Stimulated activated naive CD4-positive, alpha-beta T cell treated with Interleukin-2 at 50 U/mL for 16 hours (primary cell): ENCODE data around the gene AP4B1.

Source experiments
- DNase-seq: peaks from one replicate; lab custom pipeline; 2025; lab: John Stamatoyannopoulos, UW

Gene AP4B1

DNA sequence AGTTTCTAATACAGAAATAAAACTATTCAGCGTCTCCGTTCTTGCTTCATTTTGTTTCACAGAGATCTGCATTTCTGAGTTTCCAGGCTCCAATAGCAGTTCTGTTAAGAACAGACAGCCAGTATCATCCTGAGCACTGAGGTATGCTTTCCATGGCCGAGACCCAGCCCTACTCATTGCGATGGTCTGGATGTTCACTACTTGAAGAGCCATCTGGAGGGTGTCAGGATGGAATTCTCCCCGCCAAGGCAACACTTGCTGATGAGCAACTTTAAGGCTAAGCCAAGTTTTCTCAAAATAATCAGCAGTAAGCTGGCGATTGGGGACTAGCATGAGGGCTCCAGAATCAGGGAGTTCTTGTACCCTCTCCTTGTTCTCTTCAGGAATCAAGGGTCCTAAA, 9.5 kb downstream of the AP4B1 start:
- no peak for DNase-seq

DNA sequence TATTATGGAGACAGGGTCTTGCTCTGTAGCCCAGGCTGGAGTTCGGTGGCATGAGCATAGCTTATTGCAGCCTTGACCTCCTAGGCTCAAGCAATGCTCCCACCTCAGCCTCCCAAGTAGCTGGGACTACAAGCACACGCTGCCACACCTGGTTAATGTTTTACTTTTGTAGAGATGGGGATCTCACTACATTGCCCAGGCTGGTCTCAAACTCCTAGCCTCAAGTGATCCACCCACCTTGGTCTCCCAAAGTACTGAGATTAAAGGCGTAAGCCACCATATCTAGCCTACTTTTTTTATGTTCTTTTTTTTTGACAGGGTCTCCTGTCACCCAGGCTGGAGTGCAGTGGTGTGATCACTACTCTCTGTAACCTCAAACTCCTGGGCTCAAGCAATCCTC, 11.3 kb downstream of the AP4B1 start:
- no peak for DNase-seq

DNA sequence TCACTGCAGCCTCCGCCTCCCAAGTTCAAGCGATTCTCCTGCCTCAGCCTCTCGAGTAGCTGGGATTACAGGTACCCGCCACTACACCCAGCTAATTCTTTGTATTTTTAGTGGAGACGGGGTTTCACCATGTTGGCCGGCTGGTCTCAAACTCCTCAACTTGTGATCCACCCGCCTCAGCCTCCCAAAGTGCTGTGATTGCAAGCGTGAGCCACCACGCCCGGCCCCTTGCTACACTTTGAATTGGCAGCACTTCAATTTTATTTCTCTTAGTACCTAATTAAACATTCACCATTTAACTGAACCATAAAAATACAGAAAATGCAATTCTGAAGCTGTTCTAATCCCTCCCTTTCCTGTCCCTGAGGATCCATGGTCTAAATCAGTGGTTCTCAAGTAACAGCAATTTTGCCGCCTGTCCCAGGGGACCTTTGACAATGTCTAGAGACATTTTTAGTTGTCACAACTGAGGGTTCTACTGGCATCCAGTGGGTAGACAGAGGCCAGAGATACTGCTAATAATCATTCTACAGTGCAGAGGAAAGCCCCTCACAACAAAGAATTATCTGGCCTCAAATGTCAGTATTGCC, 12.9 kb downstream of the AP4B1 start:
- DNase-seq, result no peak

DNA sequence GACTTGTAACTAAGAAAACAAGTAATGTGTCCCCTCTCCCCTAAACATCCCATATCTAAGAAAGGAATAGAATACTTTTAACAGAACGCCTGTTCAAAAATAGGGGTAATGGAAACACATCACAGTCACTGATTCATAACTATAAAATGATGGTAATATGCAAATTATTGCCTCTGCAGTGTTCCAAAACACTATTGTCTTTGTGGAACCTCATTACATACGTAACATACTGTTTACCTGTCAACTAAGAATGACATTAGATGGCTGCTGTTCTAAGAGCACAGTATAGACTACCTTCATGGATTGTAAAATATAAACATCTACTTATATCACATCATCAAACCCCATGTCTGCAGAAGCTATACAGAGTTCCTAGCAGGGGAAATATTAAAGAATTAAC, 13.8 kb downstream of the AP4B1 start:
- DNase-seq, result no peak

DNA sequence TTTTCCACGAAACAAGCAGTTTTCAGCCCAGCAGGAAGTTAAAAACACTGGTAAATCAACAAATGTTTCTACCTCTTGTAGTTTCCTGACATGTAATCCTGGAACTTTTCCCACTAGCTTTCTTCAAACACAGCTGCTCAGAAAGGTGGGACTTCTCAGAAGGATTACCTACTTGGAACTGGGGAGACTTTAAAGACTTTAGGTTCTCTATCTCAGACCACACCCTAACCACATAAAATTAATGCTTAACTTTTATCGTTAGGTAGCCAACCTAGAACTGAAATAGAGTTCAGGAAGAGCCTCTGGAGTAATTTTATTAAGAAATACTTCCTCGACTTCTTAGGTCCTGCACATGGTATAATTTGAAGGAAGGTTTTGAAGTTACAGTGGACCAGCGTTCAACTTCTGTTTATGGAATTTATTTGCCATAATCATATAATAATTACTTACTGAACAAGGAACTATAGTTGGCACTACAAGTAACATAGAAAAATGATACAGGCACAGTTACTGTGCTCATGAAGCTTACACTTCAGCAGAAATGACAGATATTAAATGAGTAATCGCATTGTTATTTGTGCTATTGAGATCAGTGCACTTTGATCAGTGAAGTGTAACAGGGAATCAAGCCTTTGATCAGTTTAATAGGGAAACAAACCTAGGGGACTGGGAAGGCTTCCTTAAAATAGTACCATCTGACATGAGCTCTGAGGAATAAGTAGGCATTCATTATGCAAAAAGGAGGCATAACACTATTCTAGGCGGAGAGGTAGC, 17.0 kb downstream of the AP4B1 start, which contains the start of gene BCL2L15:
BCL2L15 (minus strand) TSS at position 180 of the 774 bp plus-strand sequence. CDS start 206 bp downstream, outside the sequence.
- DNase-seq, result no peak

DNA sequence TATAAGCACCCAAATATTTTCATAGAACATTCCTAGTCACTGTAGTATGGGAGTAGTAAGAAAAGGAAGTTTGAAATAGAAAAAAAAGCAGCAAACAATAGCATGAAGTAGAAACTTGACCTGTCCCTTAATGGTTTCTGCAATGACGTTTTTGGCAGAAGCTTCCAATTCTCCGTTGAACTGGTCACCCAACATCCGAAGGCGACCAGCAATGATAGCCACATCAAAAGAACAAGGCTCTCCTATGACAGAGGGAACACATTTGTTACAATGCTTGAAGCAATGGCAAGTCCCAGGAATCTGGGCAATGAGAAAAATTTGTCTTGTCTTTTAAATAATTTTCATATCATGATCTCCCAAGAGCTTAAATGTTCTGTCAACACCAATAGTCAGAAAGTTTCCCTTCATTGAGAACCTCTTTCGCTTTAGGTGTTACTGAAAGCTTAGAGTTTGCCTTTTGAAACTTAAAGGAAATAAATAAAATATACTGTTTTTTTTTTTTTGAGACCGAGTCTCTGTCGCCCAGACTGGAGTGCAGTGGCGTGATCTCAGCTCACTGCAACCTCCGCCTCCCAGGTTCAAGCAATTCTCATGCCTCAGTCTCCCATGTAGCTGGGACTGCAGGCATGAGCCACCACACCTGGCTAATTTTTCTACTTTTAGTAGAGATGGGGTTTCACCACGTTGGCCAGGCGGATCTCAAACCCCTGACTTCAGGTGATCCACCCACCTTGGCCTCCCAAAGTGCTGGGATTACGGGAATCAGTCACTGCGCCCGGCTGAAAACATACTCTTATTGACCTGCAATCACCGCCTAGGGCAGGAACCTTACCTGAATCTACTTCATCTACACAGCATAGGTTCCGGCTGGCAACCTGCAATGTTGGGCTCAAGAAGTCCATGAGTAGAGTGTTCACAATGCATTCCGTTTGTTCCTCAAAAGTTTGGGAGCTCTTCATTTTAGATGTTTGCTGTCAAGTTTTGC, 17.9 kb downstream of the AP4B1 start:
- no peak for DNase-seq

DNA sequence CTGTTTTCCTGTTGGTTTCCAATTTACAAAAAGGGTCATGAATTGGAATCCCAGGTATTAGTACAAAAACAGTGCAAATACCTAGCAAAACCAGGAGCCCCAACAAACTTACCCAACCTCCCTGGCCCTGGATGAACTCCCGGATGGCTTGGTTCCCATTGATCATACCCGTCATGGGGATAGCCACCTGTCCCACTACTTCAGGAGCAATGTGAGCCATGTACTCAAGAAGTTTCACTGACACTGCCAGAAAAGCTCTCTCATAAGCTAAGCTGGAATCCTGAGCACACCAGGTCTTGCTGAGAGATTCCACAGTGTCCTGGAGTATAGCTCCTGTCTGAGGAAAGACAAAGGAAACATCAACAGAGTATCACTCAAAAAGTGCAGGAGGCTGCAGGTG, 22.9 kb downstream of the AP4B1 start:
- no peak for DNase-seq

DNA sequence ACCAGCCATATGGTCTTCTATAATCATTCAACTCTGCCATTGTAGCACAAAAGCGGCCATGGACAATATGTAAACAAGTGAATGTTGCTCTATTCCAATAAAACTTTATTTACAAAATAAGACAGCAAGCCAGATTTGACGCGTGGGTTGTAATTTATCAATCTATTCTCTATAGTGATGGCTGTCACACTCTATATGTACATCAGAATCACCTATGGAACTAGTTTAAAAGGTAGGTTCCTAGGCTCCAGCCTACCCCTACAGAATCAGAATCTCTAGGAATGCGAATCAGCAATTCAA, 24.9 kb downstream of the AP4B1 start:
- no peak for DNase-seq

DNA sequence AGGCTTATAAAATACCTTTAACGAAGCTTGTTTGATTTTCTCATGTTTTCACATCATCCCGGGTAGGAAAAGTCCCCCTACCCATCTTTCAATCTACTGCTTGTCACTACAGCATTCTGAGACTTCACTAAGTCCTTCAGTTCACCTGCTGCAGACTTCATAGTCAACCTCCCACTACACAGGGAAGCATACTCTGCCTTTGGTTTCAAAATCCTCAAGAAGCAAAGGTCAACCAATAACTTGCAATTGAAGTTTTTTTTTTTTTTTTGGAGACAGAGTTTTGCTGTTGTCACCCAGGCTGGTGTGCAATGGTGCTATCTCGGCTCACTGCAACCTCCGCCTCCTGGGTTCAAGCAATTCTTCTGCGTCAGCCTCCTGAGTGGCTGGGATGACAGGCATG, 28.4 kb downstream of the AP4B1 start:
- no peak for DNase-seq

DNA sequence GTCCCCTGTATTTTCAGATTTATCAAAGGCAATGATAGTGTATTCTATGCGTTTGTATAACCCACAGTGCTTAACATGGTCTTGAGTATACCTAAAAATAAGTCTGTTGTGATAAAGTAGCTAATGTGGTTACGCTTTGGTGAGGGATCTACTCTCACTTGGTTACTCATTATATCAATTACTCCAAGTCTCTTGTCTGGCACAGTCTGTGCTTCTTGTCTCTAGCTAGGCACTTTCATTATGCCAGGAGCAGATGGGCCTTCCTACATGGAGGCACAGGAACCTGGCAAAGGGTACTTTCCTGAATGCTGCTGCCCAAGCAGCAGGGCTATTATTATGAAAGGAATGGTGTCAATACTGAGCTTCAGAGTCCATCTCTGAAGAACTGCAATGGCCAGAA, 28.9 kb downstream of the AP4B1 start:
- no peak for DNase-seq

DNA sequence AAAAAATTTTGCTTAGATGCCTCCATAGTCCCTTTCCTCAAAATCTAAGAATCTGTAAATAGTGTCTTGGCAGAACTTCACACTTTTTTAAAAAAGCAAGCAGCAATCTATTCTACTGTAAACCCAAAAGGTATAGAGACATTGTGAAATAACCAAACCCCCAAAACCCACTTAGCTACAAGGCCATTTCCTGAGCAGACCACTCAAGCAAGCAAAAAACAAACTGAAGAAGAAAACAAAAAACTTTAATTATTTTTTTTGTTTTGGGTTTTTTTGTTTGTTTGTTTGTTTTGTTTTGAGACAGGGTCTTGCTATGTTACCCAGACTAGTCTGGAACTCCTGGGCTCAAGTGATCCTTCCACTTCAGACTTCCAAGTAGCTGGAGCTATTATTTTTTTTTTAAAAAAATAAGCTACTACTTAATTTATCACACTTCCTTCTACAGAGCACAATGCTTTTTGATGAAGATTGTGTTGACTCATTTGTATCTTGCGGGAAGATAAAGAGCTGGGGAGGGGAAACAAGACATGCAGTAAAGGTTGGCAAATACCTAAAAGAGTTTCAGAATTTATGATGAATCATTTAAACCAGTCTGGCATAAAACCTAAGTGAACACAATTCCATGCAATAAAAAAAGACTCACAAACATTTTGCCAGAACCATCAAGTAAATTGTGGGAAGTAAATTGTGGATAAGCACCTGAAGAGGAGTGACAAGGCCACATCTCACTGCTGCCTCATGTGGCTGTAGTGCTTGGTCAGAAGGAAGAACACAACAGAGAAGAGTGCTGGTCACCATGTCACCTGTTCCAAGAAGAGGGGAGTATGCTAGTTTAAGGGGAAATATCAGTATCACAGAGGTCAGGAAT, 30.4 kb downstream of the AP4B1 start:
- DNase-seq, result no peak

DNA sequence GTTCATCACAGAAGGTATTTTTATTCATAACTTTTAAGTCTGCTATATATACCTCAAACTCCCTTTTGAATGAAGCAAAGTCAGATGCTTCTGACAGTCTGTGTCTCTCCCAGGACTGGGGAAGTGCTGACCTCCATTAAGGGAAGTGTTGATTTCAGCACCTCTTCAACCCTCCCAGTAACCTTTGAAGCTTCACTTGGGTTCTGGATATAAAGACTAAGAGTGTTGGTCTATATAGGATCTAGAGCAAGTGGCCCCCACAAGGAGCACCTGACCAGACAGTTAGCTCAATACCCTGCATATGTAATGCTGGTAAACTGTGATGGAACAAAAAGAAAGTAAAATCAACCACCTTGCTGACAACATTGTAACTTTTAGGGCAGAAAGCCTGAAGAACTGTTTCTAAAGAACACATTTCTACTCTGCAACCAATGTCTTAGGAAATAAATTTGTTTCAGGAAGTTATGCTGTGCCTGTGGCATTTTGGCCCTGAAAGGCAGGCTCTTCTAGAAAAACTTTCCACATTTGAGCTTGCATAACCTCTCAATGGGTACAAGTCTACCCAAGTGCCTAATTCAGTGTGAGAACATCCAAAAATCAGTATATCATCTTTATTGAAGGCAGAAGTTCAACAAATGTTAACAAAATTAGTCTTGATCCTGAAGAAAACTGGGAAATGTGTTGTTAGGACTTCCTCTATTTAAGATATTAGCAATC, 32.2 kb downstream of the AP4B1 start:
- no peak for DNase-seq

DNA sequence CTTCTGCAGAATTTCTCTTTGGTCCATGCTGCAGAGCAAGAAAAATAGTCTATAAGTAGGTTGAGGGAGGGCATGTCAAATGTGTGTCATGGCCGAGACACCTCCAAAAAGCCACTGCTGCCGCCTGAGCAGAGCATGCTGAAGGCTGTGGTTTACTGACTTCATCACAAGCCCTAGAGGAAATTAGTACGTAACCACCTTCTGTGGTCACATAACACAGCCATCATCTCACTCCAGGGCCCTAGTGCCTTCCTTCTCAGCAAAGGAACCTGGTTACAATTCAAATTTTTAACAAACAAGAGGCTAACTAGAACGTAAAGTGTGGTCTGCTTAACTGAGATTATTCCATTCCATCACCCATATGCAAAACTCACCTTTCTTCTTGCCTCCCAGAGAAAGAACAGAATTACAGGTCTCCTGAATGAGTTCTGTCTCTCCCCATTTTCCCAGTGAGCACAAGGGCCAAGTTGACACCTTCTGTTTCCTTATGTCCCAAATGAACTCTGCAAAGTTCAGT, 32.9 kb downstream of the AP4B1 start, which contains the start of gene PTPN22:
PTPN22 (minus strand) TSS at position 116 of the 517 bp plus-strand sequence.
- DNase-seq, result peak; percentile 82

DNA sequence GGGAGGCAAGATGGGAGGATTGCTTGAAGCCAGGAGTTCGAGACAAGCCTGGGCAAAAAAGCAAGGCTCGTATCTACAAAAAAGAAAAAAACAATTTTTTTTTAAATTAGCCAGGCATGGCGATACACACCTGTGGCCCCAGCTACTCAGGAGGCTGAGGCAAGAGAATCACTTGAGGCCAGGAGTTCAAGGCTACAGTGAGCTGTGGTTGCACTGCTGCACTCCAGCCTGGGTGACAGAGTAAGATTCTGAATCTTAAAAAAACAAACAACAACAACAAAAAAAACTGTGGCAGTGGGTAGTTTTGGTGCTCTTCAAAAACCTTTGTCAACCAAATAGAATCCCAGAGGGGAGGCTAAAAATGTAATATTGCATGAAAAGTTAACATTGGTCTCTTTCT, 33.8 kb downstream of the AP4B1 start:
- DNase-seq, result no peak

DNA sequence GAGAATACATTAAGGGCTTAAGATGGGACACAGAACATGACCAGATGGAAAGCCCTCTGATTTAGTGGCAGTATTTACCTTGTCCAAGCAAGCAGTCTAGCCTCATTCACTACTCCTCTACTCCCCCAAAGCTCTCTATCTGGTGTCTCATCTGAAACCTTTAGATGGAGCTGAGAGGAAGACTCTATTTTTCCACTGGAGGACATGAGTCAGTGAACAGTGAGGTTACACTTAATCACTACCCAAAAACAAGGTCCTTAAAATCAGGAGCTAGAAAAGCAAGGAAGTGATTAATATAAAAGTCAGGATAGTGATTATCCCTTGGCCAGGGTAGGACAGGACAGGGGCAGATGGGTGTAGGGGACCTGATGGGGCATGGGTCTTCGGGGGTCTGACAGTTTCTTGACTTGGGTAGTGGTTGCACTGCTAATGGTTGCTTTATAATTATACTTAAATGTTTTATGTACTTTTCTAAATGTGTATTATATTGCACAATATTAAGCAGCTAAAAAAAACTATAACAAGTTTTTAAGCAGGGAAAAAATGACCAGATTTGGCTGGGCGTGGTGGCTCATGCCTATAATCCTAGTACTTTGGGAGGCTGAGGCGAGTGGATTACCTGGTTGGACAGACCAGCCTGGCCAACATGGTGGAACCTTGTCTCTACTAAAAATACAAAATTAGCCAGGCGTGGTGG, 36.1 kb downstream of the AP4B1 start:
- DNase-seq, result no peak

DNA sequence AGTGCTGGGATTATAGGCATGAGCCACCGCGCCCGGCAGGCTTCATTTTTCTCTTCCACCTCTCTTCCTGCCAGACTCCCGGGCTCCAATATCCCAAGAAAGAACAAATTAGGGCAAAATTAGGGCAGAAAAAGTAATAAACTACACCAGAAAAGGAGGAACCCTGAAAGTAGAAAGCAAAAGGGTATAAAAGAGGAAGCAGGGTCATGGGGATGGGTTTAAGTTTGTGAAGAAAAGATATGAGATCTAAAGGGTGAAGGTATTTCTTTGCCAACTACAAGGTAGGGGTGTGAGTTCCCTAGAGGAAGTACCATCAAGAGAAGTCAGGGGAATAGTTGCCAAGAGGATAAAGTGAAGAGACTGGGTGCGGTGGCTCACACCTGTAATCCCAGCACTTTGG, 43.0 kb downstream of the AP4B1 start:
- no peak for DNase-seq

DNA sequence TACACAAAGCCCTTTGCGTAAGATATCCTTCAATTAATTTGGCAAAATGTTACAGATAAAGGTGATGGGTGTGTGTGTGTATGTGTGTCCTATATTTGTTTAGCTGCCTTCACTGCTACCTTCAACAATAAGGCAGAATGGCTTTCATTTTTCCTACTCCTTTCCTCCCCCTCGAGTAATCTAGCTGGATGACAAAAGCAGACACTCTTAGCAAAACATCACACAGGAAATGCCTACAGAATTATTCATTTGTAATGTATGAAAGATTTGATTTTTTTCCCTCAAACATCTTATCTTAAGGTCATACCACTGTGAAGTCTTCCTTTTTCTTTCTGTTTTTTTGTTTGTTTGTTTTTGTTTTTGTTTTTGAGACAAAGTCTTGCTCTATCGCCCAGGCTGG, 43.7 kb downstream of the AP4B1 start:
- no peak for DNase-seq

DNA sequence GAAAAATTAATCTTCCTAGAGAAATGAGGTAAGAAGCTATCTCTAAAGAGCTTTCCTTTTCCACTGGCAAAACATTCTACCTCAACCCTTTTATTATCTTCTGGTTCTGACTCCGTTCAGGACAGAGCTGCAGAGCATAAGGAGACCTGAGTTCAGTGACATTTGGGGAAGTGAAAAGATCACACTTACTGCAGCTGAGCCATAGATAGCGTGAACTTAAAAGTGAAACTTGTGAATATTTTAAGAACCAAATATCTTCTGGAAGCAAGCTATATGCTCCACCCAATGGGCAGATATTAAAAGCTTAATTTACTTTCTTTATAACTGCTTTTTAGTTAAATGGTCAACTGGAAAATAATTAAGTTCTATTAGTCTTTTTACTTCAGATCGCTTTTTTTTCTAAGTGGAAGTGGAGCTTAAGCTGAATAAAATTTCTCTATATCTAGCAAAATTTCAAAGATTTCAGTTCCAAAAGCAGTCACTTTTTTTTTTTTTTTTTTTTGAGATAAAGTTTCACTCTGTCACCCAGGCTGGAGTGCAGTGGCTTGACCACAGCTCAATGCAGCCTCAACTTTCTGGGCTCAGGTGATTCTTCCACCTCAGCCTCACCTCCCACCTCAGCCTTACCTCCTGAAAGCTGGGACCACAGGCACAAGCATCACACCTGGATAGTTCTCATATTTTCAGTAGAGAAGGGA, 45.0 kb downstream of the AP4B1 start:
- DNase-seq, result no peak

DNA sequence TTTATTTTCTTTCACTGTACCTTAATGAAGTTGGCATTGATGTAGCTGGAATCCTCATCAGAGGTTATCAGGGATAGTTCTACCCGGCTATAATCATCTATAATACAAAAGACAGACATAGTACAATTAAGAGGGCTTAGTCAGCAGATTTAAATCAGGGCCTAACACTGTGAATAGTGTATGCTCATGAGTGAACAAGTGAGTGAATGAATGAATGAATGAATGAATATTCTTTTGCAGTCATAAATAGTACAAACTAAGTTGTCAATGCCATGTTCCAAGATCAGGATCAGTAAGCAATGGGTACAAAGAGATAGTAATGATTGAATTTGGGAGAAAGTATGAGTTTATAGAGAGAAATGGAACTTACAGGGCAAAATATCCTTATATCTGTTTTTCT, 45.6 kb downstream of the AP4B1 start:
- no peak for DNase-seq

DNA sequence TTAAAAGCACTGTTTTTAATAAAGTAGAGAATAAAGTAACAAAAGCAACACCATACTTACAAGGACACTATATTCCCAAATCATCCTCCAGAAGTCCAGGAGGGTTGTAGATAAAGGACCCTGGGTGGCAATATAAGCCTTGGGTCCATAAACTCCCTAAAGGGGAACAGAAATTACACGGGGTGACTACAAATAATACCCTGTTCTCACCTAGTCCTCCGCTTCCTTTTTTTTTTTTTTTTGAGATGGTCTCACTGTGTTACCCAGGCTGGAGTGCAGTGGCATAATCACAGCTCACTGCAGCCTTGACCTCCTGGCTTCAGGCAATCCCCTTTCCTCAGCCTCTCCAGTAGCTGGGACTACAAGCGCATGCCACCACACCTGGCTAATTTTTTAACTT, 46.2 kb downstream of the AP4B1 start:
- no peak for DNase-seq
